Keratinocyte (primary cell): ENCODE measurements around the gene FJX1. TPM values are rescaled to one million over a fixed set of nuclear protein-coding genes. Genes with fewer than 3 reads are reported as not detected.

Experiments used
- DNase-seq: peaks from one replicate; pipeline ENCODE4 v3.0.0-alpha.2; 2011; ENCODE audit warnings: low read depth, missing footprints, low spot score
- FAIRE-seq: peaks from 2 replicates; lab custom pipeline; 2011; peaks lifted over from hg19 to GRCh38; lab: Jason Lieb, UNC
- H2AFZ ChIP-seq: 2 replicates; pipeline ENCODE4 v1.6.0; 2012; ENCODE audit warnings: low read length, control low read depth, inconsistent platforms; ENCODE audit not compliant: control insufficient read depth
- H3K27ac ChIP-seq: 2 replicates; pipeline ENCODE4 v1.5.1; 2011; ENCODE audit warnings: low read length; ENCODE audit not compliant: control insufficient read depth, insufficient read depth
- H3K27me3 ChIP-seq: 3 replicates; pipeline ENCODE4 v1.6.0; 2011; ENCODE audit warnings: low read length; ENCODE audit not compliant: control insufficient read depth, insufficient read depth; ENCODE audit errors: extremely low read depth
- H3K36me3 ChIP-seq, 2 experiments: 2 replicates in 1 of 2; 3 replicates in 1 of 2; pipeline ENCODE4 v1.5.1; 2011; ENCODE audit warnings: low read length in 2 of 2, mild to moderate bottlenecking in 1 of 2; ENCODE audit not compliant: control insufficient read depth in 2 of 2, insufficient read depth in 2 of 2; ENCODE audit errors: extremely low read depth in 1 of 2
- H3K4me1 ChIP-seq: 3 replicates; pipeline ENCODE4 v1.5.1; 2011; ENCODE audit warnings: low read length; ENCODE audit not compliant: control insufficient read depth, insufficient read depth; ENCODE audit errors: extremely low read depth
- H3K4me2 ChIP-seq: 3 replicates; pipeline ENCODE4 v1.6.0; 2011; ENCODE audit warnings: low read depth, low read length; ENCODE audit not compliant: control insufficient read depth, insufficient read depth; ENCODE audit errors: extremely low read depth
- H3K4me3 ChIP-seq, 3 experiments: fragments of 200-600 bp in 1 of 3; sonication (generic) in 1 of 3; 2 replicates in 2 of 3; 3 replicates in 1 of 3; pipeline ENCODE4 v1.5.1; 2011 to 2016; ENCODE audit warnings: low read length in 3 of 3, mild to moderate bottlenecking in 3 of 3, control low read depth in 2 of 3, inconsistent platforms in 1 of 3, low read depth in 1 of 3, mixed read lengths in 1 of 3, mixed run types in 1 of 3, moderate library complexity in 1 of 3; ENCODE audit not compliant: control insufficient read depth in 2 of 3, insufficient read depth in 2 of 3; ENCODE audit errors: extremely low read depth in 1 of 3
- H3K79me2 ChIP-seq: 2 replicates; pipeline ENCODE4 v1.6.0; 2012; ENCODE audit warnings: low read length; ENCODE audit not compliant: control insufficient read depth, insufficient read depth
- H3K9ac ChIP-seq: 3 replicates; pipeline ENCODE4 v1.6.0; 2011; ENCODE audit warnings: low read length; ENCODE audit not compliant: control insufficient read depth, insufficient read depth; ENCODE audit errors: extremely low read depth
- H3K9me1 ChIP-seq: 3 replicates; pipeline ENCODE4 v1.6.0; 2011; ENCODE audit warnings: low read length; ENCODE audit not compliant: control insufficient read depth, insufficient read depth; ENCODE audit errors: extremely low read depth
- H3K9me3 ChIP-seq: 2 replicates; pipeline ENCODE4 v1.5.1; 2012; ENCODE audit warnings: low read depth, low read length; ENCODE audit not compliant: control insufficient read depth
- H4K20me1 ChIP-seq: 3 replicates; pipeline ENCODE4 v1.6.0; 2011; ENCODE audit warnings: low read length; ENCODE audit not compliant: control insufficient read depth, insufficient read depth; ENCODE audit errors: extremely low read depth
- CTCF ChIP-seq, 3 experiments: IDR thresholded peaks in 1 of 3; conservative IDR thresholded peaks in 1 of 3; optimal IDR thresholded peaks in 1 of 3; 2 replicates in 2 of 3; 3 replicates in 1 of 3; pipeline versions ENCODE3 to v1.5.1; 2011; ENCODE audit warnings: low read length in 3 of 3, mild to moderate bottlenecking in 3 of 3, moderate library complexity in 2 of 3, control low read depth in 1 of 3, inconsistent platforms in 1 of 3; ENCODE audit not compliant: insufficient read depth in 2 of 3; ENCODE audit errors: extremely low read depth in 1 of 3
- EZH2 ChIP-seq: IDR thresholded peaks from one replicate; pipeline ENCODE4 v1.6.1; 2012; ENCODE audit warnings: inconsistent platforms, mild to moderate bottlenecking, low read length, moderate library complexity
- dilution Hi-C: fragments of 300-500 bp; cut with MboI; formaldehyde crosslinking; loops from one replicate; pipeline ENCODE4 v1.7.0; 2020; ENCODE audit warnings: low sequenced_read_pairs; ENCODE audit not compliant: extremely low pct_ligation_motif_present
- polyA plus RNA-seq, 5 experiments: library from polyadenylated mRNA; depleted of rRNA in 3 of 5; stranded (reverse) in 3 of 5; stranded (forward) in 1 of 5; unstranded in 1 of 5; fragments of >200 nt; gene quantifications; 1 replicate in 1 of 5; 2 replicates in 3 of 5; 3 replicates in 1 of 5; pipeline versions ENCODE4 v1.2.1 to v1.2.3, GENCODE V29; 2011 to 2012; ENCODE audit warnings: missing spikeins in 2 of 5, low read depth in 1 of 5, low replicate concordance in 1 of 5

The FJX1 gene
- polyA plus RNA-seq, 1 donor (not counting 4 experiments of a cell fraction or from before 2014, with no cell fraction given), result 19.7 TPM

GRCh38 chr11:35654711-35655110 lies 36.5 kb downstream of the FJX1 start:
- dilution Hi-C loops, result no loop called here
- no peaks in the 10 kb centered on the region for H3K9me1 ChIP-seq
- H2AFZ ChIP-seq, result no peak overlapping the region
- FAIRE-seq (no peak), DNase-seq (no peak)
- H3K36me3 ChIP-seq, result no peaks in the 10 kb centered on the region
- H3K4me1 ChIP-seq, result peaks cover 11% of the 10 kb centered on the region
- H3K79me2 ChIP-seq, result no peaks in the 10 kb centered on the region
- TF ChIP-seq EZH2, result no peak
- TF ChIP-seq CTCF (optimal IDR thresholded peaks at IDR 0.05 in 1 of 3, IDR thresholded peaks at IDR 0.05 in 1 of 3, conservative IDR thresholded peaks at IDR 0.05 in 1 of 3; ENCODE audit: extremely low read depth in 1 of 3, insufficient read depth in 2 of 3, low read length in 3 of 3), result no peak
- no peak overlapping the region for H3K9ac ChIP-seq
- no peak overlapping the region for H3K27ac ChIP-seq
- H3K4me3 ChIP-seq, result no peak overlapping the region
- H3K4me2 ChIP-seq, result no peak overlapping the region
- H3K9me3 ChIP-seq, result no peaks in the 10 kb centered on the region
- no peaks in the 10 kb centered on the region for H3K27me3 ChIP-seq
- no peaks in the 10 kb centered on the region for H4K20me1 ChIP-seq

- Histone ChIP-seq H3K4me3 (no peak overlapping the region), H3K27me3 (no peaks in the 10 kb centered on the region), H3K9me3 (no peaks in the 10 kb centered on the region), H4K20me1 (no peaks in the 10 kb centered on the region), H3K9me1 (no peaks in the 10 kb centered on the region), H3K36me3 (no peaks in the 10 kb centered on the region), H3K79me2 (no peaks in the 10 kb centered on the region), H3K4me2 (no peak overlapping the region), H2AFZ (no peak overlapping the region), H3K9ac (no peak overlapping the region), H3K27ac (no peak overlapping the region), H3K4me1 (peaks cover 8% of the 10 kb centered on the region)
- no peak for DNase-seq
- FAIRE-seq, result no peak
- dilution Hi-C loops, result no loop called here
- TF ChIP-seq CTCF (optimal IDR thresholded peaks at IDR 0.05 in 1 of 3, IDR thresholded peaks at IDR 0.05 in 1 of 3, conservative IDR thresholded peaks at IDR 0.05 in 1 of 3; ENCODE audit: extremely low read depth in 1 of 3, insufficient read depth in 2 of 3, low read length in 3 of 3) (no peak), EZH2 (no peak)
Observed at GRCh38 chr11:35655254-35655653, 37.0 kb downstream of the FJX1 start.
